ENCODE measurements around the gene RGPD4. TPM values are rescaled to one million over a fixed set of nuclear protein-coding genes. Genes with fewer than 3 reads are reported as not detected.

The RGPD4 gene
- total RNA-seq, 1 donor from 2014 or later = 0.05 TPM

DNA sequence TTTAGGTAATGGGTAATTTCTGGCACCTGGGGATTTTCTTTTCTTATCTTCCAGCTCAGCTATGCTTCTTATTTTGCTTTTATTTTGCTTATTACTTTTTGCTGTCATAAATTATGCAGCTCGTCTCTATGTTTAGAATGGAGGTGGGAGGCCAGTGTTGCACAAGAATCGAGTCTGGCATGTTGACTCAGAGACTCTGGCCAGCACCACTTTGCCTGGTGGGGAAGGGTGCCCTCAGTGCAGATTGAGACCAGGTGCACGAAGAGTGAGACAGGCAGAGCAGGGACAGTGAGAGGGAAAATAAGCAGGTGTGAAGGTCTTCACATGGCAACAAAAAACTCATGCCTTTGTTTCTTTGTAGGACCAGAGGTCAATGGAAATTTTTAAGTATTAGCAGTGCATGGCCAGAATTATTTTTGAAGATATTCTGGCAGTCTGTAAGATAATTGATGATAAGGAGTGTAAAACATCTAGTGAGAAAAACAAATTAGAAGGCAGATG lies 100.4 kb downstream of the RGPD4 start:
- TF ChIP-seq CTCF (IDR thresholded peaks at IDR 0.05) = no peak
- H3K4me1 Mint-ChIP-seq (ENCODE audit: unreplicated experiment) = peaks cover 10% of the 10 kb centered on the region
- H3K27ac Mint-ChIP-seq (ENCODE audit: unreplicated experiment) = no peak overlapping the region
- H3K36me3 Mint-ChIP-seq (ENCODE audit: unreplicated experiment) = no peaks in the 10 kb centered on the region
- peaks cover 18% of the 10 kb centered on the region for H3K27me3 Mint-ChIP-seq (ENCODE audit: unreplicated experiment)
- H3K4me3 Mint-ChIP-seq (ENCODE audit: unreplicated experiment) = no peak overlapping the region
- no peak for DNase-seq (ENCODE audit: extremely low spot score, unreplicated experiment)
- H3K9me3 Mint-ChIP-seq (ENCODE audit: unreplicated experiment) = no peaks in the 10 kb centered on the region

GRCh38 chr2:107931412-107931811 lies 104.7 kb downstream of the RGPD4 start:
- no peak for DNase-seq (ENCODE audit: extremely low spot score, unreplicated experiment)
- Mint-ChIP-seq H3K4me1 (ENCODE audit: unreplicated experiment) (peaks cover 20% of the 10 kb centered on the region), H3K36me3 (ENCODE audit: unreplicated experiment) (no peaks in the 10 kb centered on the region), H3K9me3 (ENCODE audit: unreplicated experiment) (no peaks in the 10 kb centered on the region), H3K27me3 (ENCODE audit: unreplicated experiment) (peaks cover 28% of the 10 kb centered on the region), H3K27ac (ENCODE audit: unreplicated experiment) (peak overlapping the region; percentile 29), H3K4me3 (ENCODE audit: unreplicated experiment) (no peak overlapping the region)
- no peak for TF ChIP-seq CTCF (IDR thresholded peaks at IDR 0.05)

DNA sequence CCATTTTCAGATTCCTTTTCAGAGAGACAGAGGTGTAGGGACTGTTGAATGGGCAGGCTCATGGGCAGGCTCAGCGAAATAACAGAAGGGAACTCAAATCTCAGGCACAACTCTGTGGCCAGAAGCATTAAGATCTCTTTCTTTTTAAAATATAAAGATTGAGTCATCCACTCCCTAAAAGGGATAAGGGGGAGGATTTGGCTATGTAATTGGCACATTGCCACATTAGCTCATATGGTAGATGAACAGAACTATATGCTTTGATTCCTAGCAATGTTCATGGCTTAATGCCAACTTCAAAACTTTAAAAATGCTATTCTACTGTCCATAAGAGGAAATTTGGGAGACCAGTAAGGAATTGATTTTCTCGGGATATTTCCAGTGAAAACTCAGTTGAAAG lies 105.8 kb downstream of the RGPD4 start:
- Mint-ChIP-seq H3K36me3 (ENCODE audit: unreplicated experiment) (no peaks in the 10 kb centered on the region), H3K27me3 (ENCODE audit: unreplicated experiment) (peaks cover 29% of the 10 kb centered on the region), H3K4me3 (ENCODE audit: unreplicated experiment) (no peak overlapping the region), H3K9me3 (ENCODE audit: unreplicated experiment) (no peaks in the 10 kb centered on the region), H3K4me1 (ENCODE audit: unreplicated experiment) (peaks cover 20% of the 10 kb centered on the region), H3K27ac (ENCODE audit: unreplicated experiment) (peak overlapping the region; percentile 53)
- TF ChIP-seq CTCF (IDR thresholded peaks at IDR 0.05) = no peak
- DNase-seq (ENCODE audit: extremely low spot score, unreplicated experiment) = no peak

DNA sequence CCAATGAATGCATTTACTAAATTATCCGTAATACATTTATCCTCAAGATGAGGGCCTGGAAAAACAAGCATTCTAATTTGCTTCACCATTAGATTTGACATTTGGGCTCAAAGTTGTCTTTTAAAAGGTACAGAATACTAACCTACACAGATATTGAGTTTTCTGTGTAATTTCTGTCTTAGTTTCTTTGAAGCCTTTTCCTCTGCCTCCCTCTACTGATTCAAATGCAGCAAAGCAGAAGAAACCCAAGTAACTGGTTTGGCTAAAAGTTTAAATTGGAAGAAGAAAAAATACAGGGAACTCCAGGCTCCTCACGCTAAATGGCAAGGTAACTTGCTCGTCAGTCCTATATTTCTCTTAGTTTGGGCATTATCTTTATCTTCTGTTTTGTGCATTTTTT lies 106.3 kb downstream of the RGPD4 start:
- TF ChIP-seq CTCF (IDR thresholded peaks at IDR 0.05) = peak; percentile 74
- no peak overlapping the region for H3K27ac Mint-ChIP-seq (ENCODE audit: unreplicated experiment)
- no peaks in the 10 kb centered on the region for H3K9me3 Mint-ChIP-seq (ENCODE audit: unreplicated experiment)
- no peak overlapping the region for H3K4me3 Mint-ChIP-seq (ENCODE audit: unreplicated experiment)
- H3K4me1 Mint-ChIP-seq (ENCODE audit: unreplicated experiment) = peaks cover 20% of the 10 kb centered on the region
- peaks cover 32% of the 10 kb centered on the region for H3K27me3 Mint-ChIP-seq (ENCODE audit: unreplicated experiment)
- no peak for DNase-seq (ENCODE audit: extremely low spot score, unreplicated experiment)
- H3K36me3 Mint-ChIP-seq (ENCODE audit: unreplicated experiment) = no peaks in the 10 kb centered on the region

- H3K4me3 Mint-ChIP-seq (ENCODE audit: unreplicated experiment) = no peak overlapping the region
- H3K27ac Mint-ChIP-seq (ENCODE audit: unreplicated experiment) = no peak overlapping the region
- DNase-seq (ENCODE audit: extremely low spot score, unreplicated experiment) = no peak
- peak; percentile 53 for TF ChIP-seq CTCF (IDR thresholded peaks at IDR 0.05)
- peaks cover 13% of the 10 kb centered on the region for H3K4me1 Mint-ChIP-seq (ENCODE audit: unreplicated experiment)
- no peaks in the 10 kb centered on the region for H3K36me3 Mint-ChIP-seq (ENCODE audit: unreplicated experiment)
- H3K9me3 Mint-ChIP-seq (ENCODE audit: unreplicated experiment) = no peaks in the 10 kb centered on the region
- H3K27me3 Mint-ChIP-seq (ENCODE audit: unreplicated experiment) = peaks cover 55% of the 10 kb centered on the region
Measured at GRCh38 chr2:107936433-107937359, 110.0 kb downstream of the RGPD4 start.
